ENCODE data around the gene DYSF.

DNA sequence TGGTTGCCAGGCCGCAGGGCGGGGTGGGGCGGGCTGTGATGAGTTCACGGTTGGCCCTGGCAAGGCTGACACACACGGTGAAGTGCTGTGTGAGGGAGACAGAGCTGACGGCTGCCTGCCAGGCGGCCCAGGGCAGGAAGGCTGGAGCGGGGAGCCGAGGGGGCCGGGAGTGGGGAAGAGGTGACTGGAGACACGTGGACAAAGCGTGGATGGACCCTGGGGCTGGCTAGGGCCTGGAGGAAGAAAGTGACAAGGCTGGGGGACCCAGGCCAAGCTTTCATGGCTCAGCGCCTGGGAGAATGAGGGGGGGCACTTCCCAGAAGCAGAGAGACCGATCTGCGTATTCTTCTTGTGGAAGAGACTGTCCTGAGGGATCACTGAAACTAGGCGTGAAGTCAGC lies 123.2 kb downstream of the DYSF start:
- TF ChIP-seq, protein P1, sequence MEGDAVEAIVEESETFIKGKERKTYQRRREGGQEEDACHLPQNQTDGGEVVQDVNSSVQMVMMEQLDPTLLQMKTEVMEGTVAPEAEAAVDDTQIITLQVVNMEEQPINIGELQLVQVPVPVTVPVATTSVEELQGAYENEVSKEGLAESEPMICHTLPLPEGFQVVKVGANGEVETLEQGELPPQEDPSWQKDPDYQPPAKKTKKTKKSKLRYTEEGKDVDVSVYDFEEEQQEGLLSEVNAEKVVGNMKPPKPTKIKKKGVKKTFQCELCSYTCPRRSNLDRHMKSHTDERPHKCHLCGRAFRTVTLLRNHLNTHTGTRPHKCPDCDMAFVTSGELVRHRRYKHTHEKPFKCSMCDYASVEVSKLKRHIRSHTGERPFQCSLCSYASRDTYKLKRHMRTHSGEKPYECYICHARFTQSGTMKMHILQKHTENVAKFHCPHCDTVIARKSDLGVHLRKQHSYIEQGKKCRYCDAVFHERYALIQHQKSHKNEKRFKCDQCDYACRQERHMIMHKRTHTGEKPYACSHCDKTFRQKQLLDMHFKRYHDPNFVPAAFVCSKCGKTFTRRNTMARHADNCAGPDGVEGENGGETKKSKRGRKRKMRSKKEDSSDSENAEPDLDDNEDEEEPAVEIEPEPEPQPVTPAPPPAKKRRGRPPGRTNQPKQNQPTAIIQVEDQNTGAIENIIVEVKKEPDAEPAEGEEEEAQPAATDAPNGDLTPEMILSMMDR (IDR thresholded peaks at IDR 0.05) = no peak
- TF ChIP-seq POLR2A (IDR thresholded peaks at IDR 0.05) (no peak), EP300 (IDR thresholded peaks at IDR 0.05) (no peak)
